ENCODE measurements around the gene DNAJC30. TPM values are rescaled to one million over a fixed set of nuclear protein-coding genes. Genes with fewer than 3 reads are reported as not detected.

DNAJC30 gene
- total RNA-seq, 2 donors from 2014 or later, result 8.9 to 11.1 TPM

GRCh38 chr7:73708961-73709549, 25.8 kb upstream of the DNAJC30 start:
- H3K4me1 Mint-ChIP-seq, result no peaks in the 10 kb centered on the region
- 95 to 96% methylated on average over 7 to 16 of the region's 16 CpGs for WGBS, 2 experiments (ENCODE audit: insufficient coverage in 1 of 2, insufficient read length in 1 of 2)

GRCh38 chr7:73707045-73707631, 23.9 kb upstream of the DNAJC30 start:
- Histone ChIP-seq H3K4me3 (ENCODE audit: low read length) (no peak overlapping the region), H3K27ac (ENCODE audit: low read depth, low read length) (no peak overlapping the region), H3K9me3 (ENCODE audit: control insufficient read depth, low read length) (no peaks in the 10 kb centered on the region), H3K4me1 (ENCODE audit: control insufficient read depth, insufficient read depth, low read length) (no peaks in the 10 kb centered on the region), H3K9ac (ENCODE audit: extremely low read depth, low read length, poor library complexity, severe bottlenecking) (no peak overlapping the region), H3K27me3 (ENCODE audit: control insufficient read depth, insufficient read depth, low read length, poor library complexity, severe bottlenecking) (no peaks in the 10 kb centered on the region), H3K36me3 (ENCODE audit: control insufficient read depth, insufficient read depth, low read length) (peaks cover 12% of the 10 kb centered on the region)
- DNase-seq, result no peak
- 78 to 89% methylated on average over 11 to 15 of the region's 15 CpGs for WGBS, 2 experiments (ENCODE audit: insufficient coverage in 1 of 2, insufficient read length in 1 of 2)
- Mint-ChIP-seq H3K27ac (no peak overlapping the region), H3K4me3 (no peak overlapping the region), H3K27me3 (ENCODE audit: insufficient read depth) (no peaks in the 10 kb centered on the region), H3K9me3 (no peaks in the 10 kb centered on the region), H3K4me1 (peaks cover 6% of the 10 kb centered on the region), H3K36me3 (ENCODE audit: low read depth) (peaks cover 11% of the 10 kb centered on the region)
- TF ChIP-seq CTCF (conservative IDR thresholded peaks at IDR 0.05), result no peak

More at GRCh38 chr7:73708961-73709549, 25.8 kb upstream of the DNAJC30 start:
- H3K4me1 ChIP-seq (ENCODE audit: control insufficient read depth, insufficient read depth, low read length), result no peaks in the 10 kb centered on the region
- H3K36me3 Mint-ChIP-seq (ENCODE audit: low read depth), result peaks cover 11% of the 10 kb centered on the region
- no peak overlapping the region for H3K4me3 ChIP-seq (ENCODE audit: low read length)
- H3K27me3 ChIP-seq (ENCODE audit: control insufficient read depth, insufficient read depth, low read length, poor library complexity, severe bottlenecking), result no peaks in the 10 kb centered on the region
- H3K27me3 Mint-ChIP-seq (ENCODE audit: insufficient read depth), result no peaks in the 10 kb centered on the region
- TF ChIP-seq CTCF (conservative IDR thresholded peaks at IDR 0.05), result no peak
- no peak overlapping the region for H3K27ac Mint-ChIP-seq
- no peak for DNase-seq
- no peak overlapping the region for H3K27ac ChIP-seq (ENCODE audit: low read depth, low read length)
- no peaks in the 10 kb centered on the region for H3K9me3 Mint-ChIP-seq
- H3K4me3 Mint-ChIP-seq, result no peak overlapping the region
- no peak overlapping the region for H3K9ac ChIP-seq (ENCODE audit: extremely low read depth, low read length, poor library complexity, severe bottlenecking)
- peaks cover 7% of the 10 kb centered on the region for H3K36me3 ChIP-seq (ENCODE audit: control insufficient read depth, insufficient read depth, low read length)
- H3K9me3 ChIP-seq (ENCODE audit: control insufficient read depth, low read length), result no peaks in the 10 kb centered on the region

GRCh38 chr7:73706126-73707044, 23.1 kb upstream of the DNAJC30 start:
- H3K9me3 Mint-ChIP-seq, result no peaks in the 10 kb centered on the region
- Histone ChIP-seq H3K27me3 (ENCODE audit: control insufficient read depth, insufficient read depth, low read length, poor library complexity, severe bottlenecking) (no peaks in the 10 kb centered on the region), H3K36me3 (ENCODE audit: control insufficient read depth, insufficient read depth, low read length) (peaks cover 19% of the 10 kb centered on the region), H3K4me3 (ENCODE audit: low read length) (no peak overlapping the region), H3K27ac (ENCODE audit: low read depth, low read length) (no peak overlapping the region), H3K9me3 (ENCODE audit: control insufficient read depth, low read length) (no peaks in the 10 kb centered on the region), H3K4me1 (ENCODE audit: control insufficient read depth, insufficient read depth, low read length) (no peaks in the 10 kb centered on the region), H3K9ac (ENCODE audit: extremely low read depth, low read length, poor library complexity, severe bottlenecking) (no peak overlapping the region)
- WGBS, 2 experiments (ENCODE audit: insufficient coverage in 1 of 2, insufficient read length in 1 of 2), result 89 to 90% methylated on average over 14 to 25 of the region's 25 CpGs
- no peaks in the 10 kb centered on the region for H3K27me3 Mint-ChIP-seq (ENCODE audit: insufficient read depth)
- H3K4me3 Mint-ChIP-seq, result no peak overlapping the region
- no peak for TF ChIP-seq CTCF (conservative IDR thresholded peaks at IDR 0.05)
- peaks cover 18% of the 10 kb centered on the region for H3K36me3 Mint-ChIP-seq (ENCODE audit: low read depth)
- peaks cover 6% of the 10 kb centered on the region for H3K4me1 Mint-ChIP-seq
- H3K27ac Mint-ChIP-seq, result no peak overlapping the region
- DNase-seq, result no peak
